ENCODE measurements around the gene CBLB.
A peak's percentile ranks its signal among the peaks of the same experiment; 100 is the strongest.
"Not testable (repeated sequence)": the region's sequence is repeated elsewhere in the genome, so short reads cannot be mapped to it uniquely, and the experiment has no call there.

Gene CBLB

DNA sequence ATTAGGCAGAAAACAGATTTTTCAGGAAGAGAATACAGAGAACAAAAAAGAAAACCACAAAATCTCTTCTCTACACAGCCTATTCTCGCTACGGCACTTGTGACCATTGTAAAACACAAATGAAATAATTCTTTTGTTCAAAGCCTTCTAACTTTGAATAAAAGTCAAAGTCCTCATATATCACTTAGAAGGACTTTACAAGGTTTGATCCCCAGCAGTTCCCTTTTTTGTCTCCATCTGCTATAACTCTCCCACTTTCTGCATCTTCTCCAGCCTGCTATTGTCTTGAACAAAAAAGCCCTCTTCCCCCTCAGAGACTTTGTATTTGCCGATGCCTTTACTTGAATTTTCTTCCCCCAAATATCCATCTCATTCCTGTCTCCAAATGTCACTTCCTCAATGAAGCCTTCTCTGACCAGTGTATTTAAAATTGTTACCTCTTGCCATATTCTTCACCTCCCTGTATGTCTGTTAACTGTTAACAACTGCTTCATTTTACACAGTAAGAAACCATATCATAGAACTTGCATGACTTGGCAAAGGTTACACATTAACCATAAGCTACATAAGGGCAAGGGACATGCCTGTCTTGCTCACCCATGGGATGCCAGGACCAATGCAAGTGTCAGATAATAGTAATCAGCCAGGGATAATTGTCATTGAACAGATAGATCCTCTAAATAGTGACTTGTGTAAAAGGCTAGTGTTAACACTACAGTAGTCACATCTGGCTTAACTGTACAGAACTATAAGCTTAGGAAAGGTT lies 122.4 kb downstream of the CBLB start:
- peak; percentile 28 for DNase-seq

DNA sequence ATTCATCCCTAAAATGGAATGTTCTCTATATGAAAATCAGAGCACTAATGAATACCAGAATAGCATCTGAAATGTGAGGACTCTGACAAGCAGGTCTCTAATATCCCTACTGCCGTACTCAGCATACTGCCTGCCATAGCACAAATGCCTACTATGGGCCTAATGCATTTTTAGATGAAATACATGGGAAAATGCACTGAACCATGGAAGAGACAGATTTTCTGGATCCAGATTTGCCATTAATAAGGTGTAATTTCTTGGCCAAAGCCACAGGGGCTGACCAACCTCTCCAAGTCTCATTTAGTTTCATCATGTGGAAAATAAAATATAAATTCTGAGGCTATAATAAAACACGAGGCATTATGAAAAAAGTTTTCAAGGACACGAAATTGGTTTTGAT lies 123.8 kb downstream of the CBLB start:
- no peak for DNase-seq

DNA sequence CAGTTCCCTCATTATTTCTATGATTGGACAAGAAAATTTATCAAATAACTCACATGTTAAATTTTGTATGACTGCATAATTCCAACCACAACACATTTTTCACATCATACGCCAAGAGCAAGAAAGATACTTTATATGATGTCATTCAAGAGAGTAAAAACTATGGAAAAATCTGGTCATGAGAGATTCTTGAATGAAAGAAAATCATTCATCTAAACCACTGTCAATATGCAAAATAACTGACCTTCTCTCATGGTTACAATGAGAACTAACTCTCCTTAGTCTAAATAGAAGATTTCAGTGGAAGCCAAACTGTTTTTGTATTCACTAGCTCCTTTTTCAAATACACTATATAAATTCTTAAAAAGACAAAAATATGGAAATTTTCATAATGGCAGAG lies 124.6 kb downstream of the CBLB start:
- no peak for DNase-seq

DNA sequence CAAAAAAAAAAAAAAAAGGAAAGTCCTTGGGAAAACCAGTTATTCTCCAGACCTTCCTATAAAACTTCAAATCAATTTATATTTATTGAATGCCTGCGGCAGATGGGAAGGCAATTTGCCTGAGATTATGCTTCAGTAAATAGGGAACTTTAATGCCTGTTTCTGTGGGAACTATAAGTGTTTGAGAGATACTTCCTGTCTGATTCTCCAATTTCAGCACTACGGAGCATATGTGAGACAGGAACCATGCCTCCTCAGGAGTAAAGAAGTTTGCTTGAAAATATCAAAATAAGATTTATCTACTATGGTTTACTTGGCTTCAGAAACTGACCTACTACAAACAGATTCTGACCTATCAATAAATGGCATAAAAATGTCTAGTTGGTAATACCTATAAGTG lies 135.5 kb downstream of the CBLB start:
- DNase-seq, result no peak

DNA sequence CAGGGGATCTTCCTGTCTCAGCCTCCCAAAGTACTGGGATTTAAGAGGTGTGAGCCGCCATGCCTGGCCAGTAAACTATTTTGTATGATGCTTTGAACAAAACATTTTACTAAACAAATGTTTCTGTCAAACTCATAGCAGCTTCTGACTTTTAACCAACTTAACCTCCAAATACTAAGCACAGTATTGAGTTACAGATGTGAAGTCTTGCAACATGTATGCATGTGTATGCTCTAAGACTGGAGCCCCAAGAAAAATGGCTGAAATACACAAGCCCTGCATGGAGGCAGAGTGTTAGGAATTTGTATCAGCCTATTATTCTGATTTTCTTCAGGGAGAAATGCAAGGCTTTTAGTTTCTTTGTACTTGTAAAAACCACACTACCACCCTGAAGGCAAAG lies 137.1 kb downstream of the CBLB start:
- no peak for DNase-seq

DNA sequence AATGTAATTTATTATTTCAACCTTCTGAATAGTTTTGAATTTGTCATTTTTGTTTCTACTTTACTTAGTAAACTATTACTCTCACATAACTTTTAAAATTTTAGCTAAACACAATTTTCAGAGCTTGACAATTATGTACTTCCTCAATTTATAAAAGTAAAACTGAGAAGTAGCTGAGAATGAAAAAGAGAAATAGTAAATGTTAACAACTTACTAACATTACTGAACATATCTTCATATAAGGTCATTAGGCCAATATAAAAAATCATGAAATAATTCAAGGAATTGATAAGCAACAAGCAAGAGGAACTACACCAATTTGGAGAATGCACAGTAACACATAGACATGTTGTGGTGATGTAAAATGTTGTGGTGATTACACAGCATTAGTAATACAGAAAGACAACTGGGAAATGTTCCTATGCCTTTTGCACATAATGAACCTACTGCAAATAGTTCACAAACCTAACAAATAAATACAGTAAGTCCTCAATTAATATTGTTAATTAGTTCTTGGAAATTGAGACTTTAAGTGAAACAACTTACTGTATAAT lies 137.9 kb downstream of the CBLB start:
- DNase-seq, result peak; percentile 7

DNA sequence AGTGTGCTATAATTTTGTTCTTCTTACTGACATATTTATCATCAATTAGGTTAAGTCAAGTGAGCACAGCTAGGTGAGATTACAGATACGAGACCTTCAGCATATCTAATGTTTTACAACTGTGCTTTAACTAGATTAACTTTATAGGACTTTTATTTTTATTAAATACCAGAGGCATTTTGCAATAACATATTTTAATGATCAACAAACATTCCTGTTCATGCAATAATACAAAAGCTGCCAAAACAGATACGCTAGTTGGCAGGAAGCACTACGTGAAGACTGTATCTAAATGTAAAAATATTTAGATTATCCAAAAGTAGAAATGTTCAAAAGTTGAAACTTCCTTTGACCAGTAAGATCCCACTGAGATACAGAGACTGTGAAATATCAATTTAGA lies 139.1 kb downstream of the CBLB start:
- no peak for DNase-seq

DNA sequence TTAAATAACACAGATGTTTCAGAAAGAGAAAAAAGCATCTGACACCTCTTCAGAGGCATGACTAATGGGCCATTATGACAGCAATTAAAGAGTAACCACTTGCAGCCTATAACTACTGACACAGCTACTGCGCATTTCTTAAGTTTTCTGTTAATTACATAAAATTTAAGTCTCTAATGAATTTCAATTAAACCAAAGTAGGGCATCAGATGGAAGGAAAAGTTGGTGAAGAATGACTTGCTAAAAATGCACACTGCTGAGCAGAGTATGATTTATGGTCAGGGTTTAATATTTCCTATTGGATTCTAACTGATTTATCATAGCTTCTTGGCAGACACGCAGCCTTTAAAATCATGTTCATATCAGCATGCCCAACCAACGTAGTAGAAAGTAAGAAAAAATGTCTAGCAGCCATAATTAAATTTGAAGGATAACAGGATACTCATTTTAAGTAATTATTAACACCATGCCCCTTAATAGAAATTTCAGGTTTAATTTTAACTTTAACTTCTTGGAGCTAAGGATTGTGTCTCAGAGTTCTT lies 140.0 kb downstream of the CBLB start:
- no peak for DNase-seq

DNA sequence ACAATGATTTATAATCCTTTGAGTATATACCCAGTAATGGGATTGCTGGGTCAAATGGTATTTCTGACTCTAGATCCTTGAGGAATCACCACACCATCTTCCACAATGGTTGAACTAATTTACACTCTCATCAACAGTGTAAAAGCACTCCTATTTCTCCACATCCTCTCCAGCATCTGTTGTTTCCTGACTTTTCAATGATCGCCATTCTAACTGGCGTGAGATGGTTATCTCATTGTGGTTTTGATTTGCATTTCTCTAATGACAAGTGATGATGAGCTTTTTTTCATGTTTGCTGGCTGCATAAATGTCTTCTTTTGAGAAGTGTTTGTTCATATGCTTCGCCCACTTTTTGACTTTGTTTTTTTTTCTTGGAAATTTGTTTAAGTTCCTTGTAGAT lies 141.8 kb downstream of the CBLB start:
- not testable (repeated sequence) for DNase-seq

DNA sequence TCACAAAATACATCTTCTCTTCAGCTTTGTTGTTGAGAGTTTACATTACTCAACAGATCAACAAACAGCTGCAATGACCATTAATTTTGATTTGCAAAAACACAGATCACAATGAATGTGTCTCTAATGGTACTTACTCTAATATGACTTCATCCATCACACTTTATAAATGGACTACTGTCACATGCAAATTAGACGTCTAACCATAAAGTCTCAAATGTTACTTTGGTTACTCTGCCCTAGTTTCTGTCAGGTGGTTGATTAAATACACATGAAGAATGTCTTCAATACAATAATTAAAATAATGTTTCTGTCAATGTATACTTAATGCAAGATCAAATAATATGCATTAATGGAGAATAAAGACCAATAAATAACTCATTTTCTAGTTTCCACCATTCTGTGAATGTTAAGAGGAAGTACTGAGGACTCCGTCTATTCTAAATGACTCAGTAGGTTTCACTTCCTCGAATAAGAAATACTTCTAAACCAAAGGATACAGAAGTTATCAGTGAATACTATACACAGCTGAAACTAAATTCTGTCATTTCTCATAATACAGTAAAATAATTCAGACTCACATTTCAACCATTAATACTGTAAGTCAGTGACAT lies 145.8 kb downstream of the CBLB start:
- DNase-seq, result peak; percentile 69

DNA sequence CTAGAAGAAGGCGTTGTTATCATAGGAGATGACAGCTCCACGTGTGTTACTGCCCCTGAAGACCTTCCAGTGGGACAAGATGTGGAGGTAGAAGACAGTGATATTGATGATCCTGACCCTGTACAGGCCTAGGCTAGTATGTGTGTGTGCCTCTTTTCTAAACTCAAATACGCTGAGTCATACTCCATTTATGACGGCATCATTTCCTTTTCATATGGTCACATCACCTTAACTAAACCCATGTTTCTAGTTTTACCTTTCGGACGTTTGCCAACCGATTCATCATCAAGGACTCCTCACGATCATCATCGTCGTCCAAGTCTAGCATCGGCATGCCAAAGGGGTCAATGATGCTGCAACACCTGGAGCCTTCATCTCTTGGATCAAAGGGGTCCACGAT lies 149.0 kb downstream of the CBLB start:
- no peak for DNase-seq

DNA sequence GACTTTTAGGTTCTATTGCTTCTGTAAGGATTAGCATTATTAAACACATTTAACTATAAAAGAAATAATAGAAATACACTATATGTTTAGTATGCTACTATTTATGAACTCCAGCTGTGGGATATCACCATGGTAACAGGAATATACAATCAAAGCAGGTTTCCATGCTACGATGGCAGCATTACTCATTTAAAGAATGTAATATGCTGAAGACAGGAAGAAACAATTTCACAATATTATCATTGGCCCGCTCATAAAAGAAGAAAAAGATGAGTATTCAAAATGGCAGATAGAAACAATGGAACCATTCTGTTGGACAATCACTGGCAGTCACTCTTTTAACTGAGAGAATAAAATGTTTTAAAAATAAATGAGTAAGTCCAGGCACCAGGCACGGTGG lies 153.4 kb downstream of the CBLB start:
- no peak for DNase-seq

DNA sequence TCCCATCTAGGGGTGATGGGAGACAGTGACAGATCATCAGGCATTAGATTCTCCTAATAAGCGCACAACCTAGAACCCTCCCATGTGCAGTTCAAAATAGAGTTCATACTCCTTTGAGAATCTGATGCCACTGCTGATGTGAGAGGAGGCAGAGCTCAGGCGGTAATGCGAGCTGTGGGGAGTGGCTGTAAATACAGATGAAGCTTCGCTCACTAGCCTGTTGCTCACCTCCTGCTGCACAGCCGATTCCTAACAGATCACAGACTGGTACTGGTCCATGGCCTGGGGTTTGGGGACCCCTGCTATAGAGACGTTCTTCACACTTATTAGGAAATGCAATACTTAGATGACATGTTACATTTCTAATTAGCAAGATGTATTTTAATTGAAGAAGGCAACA lies 154.4 kb downstream of the CBLB start:
- DNase-seq, result no peak

DNA sequence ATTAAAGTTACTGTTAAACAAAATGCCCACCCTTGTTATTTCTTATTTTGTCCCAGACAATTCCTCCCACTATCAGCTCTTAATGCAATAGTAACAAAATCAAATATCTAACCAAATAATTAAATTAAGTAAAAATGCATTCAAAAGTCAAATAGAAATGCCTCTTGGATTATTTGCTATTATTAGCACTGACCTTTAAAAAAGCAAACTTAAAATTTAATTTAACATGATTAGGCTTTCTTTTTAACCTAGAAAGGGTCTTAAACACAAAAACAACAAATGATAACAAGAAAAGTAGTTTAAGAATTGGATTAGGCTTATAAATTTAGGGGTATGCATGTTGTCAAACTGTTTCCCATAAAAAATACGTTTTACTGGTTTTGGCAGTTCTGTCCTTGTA lies 159.8 kb downstream of the CBLB start:
- DNase-seq, result no peak

DNA sequence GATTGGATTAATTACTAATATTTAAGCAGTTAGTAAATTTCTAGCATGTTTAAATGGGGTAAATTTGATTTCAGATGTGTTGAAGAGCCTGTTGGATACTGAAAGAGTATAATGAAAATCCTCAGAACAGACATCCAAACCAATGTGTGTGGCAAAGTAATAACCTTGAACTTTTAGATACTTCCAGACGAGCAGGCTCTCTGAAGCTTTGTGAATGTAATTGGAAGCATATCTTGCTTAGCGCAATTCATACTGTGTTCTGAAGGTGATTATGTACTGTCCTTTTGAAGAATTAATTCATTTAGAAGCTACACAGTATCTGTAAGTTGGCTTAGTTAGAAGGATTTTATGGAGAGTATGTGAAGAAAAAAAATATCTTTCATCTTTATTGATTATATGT lies 161.8 kb downstream of the CBLB start:
- DNase-seq, result no peak

DNA sequence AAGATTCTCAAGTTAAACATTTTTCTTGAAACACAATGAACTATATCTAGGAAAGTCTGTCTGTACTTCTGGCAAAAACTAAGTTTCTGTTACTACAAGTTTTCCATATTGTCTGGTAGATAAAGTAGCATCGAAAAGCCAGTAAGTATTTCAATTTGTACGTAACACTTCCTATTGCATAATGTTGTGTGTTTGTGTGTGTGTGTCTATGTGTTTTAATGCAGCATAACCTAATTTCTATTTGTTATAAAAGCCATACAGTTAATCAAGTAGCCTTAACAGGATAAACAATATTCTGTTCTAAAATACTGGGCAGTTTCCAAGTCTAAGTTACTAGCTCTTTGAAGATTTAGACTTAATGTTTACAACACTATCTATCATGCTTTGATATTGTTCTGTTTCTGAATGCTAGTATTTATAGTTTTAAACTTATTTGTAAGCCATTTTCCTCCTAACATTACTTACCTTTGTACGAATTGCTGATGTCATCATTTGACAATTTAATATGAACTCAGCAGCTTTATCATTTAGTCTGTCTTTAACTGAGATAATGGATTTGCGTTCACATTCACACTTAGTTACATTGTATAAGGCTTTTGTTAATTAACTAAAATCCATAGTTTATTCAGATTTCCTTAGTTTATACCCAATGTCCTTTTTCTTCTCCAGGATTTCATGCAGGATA lies 163.9 kb downstream of the CBLB start:
- DNase-seq, result no peak

DNA sequence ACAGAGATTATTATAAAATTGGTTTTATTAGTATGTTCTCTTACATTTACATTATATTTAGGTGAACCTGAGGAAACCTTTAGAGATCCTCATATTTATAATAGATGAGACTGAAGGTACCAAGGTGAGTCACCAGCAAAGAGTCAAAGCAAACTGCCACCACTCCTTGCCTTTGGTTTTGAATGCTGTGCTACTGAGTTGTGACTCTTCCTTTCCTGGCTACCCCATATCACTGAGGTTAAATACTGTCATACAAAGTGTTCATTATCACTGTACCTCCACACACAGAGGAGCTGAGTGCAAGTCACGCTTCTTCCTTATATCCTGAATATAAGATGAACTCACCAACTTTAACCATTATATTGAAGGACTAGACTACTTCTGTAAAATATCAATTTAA lies 168.2 kb downstream of the CBLB start:
- no peak for DNase-seq

DNA sequence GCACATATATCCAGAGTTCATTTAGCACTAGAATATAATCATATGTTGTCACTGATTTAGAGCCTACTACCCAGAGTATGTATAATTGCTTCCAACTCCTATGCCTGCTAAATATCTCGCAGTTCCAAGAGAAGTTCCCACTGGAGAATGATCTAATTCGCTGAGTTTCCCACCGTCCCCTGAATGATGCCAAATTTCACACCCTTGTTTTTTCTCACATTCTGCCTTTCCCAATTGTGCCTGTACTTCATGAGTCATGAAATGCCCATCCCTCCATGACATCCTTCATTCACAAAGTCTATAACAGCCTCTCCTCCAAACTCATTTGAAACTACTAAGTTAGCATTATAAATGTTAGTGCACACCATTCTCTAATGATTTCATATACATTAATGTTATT lies 177.2 kb downstream of the CBLB start:
- no peak for DNase-seq

DNA sequence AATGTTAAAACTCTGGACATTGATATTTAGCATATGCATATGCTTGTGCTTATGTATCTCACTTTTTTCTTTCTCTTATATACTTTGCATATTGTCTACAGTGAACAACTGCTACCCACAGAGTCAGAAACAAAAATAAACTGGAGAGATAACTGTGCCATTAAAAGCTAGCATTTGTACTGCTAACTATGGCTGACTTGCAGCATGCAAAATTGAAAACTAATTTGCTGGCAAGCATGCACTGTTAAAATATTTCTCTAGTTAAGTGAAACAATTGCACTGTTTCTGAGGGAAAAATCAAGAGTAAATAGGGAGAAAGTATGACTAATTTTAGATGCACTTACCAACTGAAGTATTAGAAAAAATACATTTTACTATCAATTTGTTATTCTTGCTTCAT lies 177.8 kb downstream of the CBLB start:
- DNase-seq, result no peak

DNA sequence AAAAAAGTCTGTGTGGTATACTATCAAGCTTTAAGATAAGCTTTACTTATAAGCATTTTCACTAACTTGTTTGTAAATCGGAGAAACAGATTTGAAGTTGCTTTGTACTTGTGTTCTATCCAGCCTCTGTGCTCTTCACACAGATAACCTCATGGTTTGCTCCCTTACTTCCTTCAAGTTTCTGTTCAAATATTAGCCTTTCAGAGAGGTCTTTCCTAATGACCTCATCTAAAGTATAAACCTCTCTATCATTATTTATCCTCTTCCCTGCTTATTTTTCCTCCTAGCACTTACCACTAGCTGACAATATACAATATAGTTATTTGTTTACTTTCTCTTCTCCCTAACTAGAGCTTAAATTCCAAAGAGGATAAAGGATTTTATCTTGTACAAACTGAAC lies 180.0 kb downstream of the CBLB start:
- DNase-seq, result no peak

DNA sequence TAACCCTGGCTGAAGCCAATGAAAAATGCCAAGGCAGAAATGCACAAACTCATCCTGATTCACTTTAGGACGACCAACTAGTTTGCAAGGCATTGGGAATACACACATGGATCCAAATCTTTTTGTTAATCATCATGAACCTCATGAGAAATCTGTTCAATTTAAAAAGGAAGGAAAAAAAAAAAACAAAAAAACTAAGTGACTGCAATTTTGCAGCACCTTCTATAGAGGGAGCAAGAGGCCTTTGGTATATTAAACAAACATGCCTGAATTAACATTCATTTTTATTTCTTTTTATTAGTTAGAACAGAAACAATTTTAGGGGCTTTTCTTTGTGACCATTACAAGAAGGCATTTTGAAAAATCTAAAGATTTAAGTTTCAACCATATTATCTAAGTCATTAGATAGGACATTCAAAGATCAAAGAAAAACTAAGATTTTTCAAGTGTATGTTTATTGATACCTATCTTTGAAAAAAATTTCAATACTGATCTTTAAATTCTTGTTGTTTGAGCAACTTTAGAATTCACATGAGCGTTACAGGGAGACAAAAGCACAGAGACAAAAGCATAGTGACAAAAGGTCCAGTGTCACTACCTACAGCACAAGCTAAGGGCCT lies 182.4 kb downstream of the CBLB start:
- DNase-seq, result peak; percentile 65

DNA sequence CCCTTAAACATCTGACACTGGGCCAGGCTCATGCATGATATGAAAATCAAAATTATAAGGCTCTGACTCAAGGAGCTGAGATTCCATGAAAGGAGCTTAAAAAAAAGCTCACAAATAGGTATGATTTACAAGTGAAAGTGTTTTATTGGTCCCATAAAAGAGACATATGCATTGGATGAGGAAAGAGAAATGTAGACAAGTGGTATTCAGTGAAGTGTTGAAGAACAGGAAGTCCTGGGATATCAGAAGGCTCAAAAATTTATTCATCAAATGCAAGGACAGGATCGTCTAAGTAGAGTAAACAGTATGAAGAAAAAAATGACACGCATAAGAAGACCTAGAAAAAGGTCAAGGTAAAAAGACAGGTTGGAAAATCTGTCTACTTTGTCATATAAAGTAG lies 188.9 kb downstream of the CBLB start:
- no peak for DNase-seq

DNA sequence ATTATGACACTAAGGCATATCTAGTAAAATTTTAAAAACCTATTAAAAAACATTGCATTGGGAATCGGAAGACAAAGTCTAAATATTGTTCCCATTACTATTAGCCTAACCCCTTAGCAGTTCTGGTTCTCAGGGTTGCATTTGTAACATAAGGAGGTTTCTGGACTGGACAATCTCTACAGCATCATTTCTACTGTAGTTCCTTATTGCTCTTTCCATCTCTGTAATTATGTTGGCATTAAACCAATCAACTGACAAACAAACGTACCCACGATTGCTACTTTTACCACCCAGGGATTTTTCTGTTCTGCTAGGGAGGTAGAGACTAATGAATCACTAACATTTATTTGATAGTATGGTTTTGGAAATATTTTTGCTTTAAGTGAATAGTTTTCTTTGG lies 190.8 kb downstream of the CBLB start:
- DNase-seq, result no peak

All from hematopoietic multipotent progenitor cell treated with erythropoietin and hydrocortisone succinate and interleukin-3 and kit ligand, for 4 days (in vitro differentiated cells).